Activated CD4-positive, alpha-beta T cell treated with anti-CD3 and anti-CD28 coated beads for 4 hours (primary cell): ENCODE data around the gene KIF19.

ENCODE experiments used
- DNase-seq, 2 donors: peaks; one replicate each; pipeline ENCODE4 v3.0.0-alpha.2; 2020

Gene KIF19

DNA sequence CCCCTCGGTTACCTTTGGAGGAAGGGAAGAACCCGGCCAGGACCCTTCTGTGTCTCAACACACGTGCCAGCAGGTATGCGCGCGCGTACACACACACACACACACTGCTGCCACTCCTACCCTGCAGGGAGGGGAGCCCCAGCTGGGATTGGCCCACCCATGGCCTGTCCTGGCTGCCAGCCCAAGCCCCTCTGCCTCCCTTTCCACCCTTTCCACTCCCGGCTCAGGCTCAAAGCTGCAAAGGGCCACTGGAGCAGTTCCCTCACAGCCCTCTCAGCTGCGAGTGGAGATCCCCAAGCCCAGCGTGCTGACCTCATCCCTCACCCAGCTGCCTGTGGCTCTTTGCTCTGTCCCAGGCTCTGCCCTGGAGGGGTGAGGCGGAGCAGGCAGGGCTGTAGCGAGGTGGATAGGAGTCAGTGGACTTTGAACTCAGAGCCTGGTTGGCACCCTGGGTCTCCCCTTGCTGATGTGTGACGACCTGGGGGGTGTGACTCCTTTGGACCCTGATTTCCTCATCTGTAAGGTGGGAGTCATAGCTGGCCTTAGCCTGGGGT, 14.5 kb downstream of the KIF19 start:
- DNase-seq = no peak

DNA sequence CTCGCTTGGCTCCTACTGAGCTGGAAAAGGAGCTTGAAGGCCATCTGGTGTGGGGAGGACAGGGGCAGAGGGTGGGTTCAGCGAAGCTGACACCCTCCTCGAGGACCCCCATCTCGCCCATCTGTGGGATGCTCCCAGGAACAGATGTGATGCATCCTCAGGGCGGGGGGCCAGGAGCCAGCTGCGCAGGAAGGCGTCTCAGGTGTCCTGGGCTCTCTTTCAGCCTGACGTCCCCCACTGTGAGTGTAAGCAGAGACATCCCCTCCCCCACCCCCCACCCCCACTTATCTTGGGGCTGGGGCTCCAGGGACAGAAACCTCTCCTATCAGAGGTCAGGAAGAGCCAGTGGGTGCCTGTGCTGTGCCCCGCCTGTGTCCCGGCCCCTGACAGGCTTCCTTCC, 16.2 kb downstream of the KIF19 start:
- no peak for DNase-seq

DNA sequence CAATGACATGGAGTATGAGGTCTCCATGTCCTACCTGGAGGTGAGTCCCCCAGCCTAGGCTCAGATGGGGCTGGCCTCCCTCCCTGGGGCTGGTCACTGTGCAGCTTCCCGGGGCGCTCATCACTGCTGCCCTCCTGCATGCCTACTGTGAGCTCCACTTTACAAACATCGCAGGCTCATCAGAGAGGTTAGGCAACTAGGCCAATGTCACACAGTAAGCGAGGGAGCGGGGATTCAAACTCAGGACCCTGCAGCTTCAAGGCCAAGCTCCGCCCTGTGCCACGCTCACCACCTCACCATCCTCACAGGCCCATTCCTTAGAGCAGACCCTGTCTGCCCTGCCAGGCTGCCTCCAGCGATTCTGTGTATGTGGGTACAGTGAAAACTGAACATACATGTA, 17.1 kb downstream of the KIF19 start:
- no peak for DNase-seq

DNA sequence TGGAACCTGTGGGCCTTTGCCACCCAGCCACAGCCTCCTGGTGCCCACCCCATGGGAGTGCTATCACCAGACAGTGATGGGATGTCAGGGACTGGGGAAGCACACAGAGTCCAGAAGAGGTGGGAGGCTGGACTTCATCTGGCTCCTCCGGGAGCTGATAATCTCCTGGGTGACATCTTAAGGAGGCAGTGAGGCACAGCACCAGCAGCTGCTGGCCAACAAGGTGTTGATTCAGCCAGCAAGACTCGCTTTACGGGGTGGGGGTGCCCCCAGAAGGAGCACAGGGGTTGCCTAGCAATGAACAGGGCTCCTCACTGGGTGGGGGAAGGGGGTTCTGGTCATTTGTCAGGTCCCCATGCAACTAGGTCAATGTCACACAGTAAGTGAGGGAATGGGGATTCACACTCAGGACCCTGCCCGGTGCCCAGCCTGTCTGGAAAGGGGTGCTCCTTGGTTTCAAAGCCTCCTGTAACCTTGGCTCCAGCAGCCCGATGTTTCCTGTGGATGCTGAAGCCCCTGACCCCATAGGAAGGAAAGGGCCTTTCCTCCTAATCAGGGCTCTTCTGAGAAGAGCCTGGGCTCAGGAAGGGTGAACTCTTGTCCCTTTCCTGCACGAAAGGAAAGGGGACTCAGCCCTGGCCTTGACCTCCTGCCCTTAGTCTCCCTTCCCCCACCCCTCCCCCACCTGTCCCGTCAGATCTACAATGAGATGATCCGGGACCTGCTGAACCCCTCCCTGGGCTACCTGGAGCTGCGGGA, 17.7 kb downstream of the KIF19 start:
- DNase-seq = no peak

DNA sequence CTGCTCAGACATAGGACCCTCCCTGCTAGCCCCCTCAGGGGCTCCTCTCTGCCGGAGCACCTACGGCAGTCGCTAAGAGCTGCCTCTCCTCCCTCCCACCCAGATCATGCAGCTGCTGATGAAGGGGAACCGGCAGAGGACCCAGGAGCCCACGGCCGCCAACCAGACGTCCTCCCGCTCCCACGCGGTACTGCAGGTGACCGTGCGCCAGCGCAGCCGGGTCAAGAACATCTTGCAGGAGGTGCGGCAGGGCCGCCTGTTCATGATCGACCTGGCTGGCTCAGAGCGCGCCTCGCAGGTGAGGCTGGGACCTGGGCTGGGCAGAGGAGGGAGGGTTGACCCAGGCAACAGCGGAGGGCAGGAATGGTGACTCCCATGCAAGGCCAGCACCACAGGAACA, 18.6 kb downstream of the KIF19 start:
- DNase-seq = no peak

DNA sequence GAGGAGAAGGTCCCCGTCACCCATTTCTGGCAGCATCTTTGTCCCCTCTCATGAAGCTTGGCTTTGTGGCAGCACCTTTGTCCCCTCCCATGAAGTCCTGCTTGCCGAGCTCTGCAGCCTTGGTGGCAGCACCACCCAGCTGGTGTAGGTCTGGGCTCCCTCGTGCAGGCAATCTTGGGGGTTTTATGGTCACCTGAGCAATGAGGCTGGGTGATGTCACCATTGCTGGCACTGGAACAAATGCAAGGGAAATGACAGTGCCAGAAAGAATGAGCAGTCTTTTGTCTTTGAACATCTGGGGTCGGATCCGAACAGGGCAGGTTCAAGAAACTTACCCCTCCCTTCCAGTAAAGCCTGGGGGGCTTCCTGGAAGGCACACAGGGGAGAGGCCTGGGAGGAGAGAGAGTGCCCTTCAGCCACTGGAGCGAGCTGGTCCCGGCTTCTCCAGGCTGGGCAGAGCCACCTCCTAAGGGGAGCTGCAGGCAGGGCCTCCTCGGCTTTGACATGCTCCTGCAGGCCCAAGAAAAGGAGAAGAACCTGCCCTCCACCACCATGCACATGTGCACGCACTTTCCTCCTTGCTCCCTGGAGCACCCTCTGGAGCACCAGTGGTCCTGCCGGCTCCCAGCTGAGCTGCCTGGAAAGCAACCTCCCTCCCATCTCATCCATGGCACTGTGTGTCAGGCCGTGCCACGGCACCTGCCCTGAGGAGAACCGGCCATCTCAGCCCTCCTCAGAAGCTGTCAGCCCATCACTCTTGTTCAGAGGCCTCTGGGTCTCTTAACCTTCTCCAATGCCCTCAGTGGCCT, 19.6 kb downstream of the KIF19 start:
- DNase-seq = no peak

DNA sequence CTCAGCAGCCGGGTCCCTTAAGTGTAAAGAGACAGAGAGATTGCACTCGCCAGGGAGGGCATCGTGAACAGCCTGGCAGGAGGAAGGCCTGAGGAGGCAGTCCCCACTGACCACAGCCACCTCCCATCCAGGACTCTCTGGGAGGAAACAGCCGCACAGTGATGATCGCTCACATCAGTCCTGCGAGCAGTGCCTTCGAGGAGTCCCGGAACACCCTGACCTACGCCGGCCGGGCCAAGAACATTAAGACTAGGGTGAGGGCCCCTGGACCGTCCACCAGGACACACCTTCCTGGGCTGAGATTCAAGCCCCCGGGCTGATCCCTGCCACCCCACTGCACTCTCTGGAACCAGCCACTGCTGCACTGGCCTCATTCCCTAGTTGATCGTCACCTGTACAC, 21.6 kb downstream of the KIF19 start:
- no peak for DNase-seq

DNA sequence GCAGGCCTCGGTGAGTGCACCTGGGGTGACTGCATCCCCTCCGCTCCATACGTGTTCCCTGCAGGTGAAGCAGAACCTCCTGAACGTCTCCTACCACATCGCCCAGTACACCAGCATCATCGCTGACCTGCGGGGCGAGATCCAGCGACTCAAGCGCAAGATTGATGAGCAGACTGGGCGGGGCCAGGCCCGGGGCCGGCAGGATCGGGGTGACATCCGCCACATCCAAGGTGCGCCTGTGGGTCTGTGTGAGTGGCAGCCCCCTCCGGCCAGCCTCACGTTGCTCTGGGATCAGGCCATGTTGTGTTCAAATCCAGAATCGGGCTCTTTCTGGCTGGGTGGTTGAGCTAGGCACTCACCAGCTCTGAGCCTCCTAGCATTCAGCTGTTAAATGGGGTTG, 23.1 kb downstream of the KIF19 start:
- no peak for DNase-seq

DNA sequence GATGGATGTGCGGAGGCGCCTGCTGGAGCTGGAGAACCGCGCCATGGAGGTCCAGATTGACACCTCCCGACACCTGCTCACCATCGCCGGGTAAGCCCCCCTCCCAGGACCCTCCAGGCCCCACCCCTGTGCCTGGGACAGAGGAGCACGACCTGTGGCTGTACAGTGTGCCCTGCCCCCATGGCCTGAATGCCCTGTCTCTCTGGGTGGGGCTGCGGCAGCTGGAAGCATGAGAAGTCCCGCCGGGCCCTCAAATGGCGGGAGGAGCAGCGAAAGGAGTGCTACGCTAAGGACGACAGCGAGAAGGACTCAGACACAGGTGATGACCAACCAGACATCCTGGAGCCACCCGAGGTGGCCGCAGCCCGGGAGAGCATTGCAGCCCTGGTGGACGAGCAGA, 24.5 kb downstream of the KIF19 start:
- no peak for DNase-seq

DNA sequence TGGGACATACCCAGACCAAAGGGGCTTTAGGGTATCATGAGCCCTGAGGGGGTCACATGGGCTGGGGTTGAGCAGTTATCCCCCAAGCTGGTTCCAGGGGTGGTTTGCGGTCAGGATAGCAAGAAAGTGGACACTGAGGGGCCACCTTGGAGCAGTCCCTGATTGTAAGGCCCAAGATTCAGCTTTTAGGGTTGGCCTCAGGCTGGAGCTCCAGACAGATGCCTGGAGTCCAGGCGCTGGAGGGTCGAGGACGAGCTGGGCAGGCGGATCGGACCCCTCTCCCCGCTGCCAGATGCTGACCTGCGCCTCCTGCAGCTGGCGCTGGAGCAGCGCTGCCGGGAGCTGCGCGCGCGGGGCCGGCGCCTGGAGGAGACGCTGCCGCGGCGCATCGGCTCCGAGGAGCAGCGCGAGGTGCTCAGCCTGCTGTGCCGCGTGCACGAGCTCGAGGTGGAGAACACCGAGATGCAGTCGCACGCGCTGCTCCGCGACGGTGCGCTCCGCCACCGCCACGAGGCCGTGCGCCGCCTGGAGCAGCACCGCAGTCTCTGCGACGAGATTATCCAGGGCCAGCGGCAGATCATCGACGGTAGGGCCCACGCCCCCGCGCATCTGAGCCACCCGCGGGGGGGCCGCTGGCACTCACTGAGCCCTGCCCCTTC, 25.7 kb downstream of the KIF19 start:
- DNase-seq = no peak

DNA sequence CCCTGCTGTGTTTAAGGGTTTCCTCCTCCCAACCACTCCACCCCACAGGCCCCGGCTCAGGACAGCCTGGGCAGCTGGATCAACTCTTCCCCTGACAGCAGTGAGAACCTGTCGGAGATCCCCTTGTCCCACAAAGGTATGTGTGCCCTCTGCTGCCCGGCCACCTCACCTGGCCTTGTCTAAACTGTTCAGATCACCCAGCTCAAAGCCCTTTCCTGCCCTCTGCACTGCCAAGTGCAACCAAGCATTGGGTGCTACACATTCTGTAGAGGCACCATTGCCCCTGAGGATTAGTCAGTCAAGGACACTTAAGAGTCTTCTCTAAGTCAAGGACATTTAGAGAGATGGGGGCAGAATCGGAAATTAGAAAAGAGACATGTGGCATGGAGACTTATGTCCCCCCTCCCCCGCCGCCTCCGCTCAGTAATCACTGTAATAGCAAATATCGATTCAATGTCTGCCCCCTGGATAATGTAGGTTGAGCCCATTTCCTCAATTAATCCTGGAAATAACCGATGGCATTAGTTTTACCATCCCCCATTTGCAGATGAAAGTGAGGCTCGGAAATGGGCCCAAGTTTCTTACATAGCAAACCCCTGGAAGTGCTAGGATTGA, 27.5 kb downstream of the KIF19 start:
- DNase-seq = no peak

DNA sequence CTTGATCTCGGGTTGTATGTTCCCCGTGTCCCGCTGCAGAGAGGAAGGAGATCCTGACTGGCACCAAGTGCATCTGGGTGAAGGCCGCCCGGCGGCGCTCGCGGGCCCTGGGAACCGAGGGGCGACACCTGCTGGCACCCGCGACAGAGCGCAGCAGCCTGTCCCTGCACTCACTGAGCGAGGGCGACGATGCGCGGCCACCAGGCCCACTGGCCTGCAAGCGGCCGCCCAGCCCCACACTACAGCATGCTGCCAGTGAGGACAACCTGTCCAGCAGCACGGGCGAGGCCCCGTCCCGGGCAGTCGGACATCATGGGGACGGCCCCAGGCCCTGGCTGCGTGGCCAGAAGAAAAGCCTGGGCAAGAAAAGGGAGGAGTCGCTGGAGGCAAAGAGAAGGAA, 28.1 kb downstream of the KIF19 start:
- peak in 1 of 2 donors; percentile 19 for DNase-seq

DNA sequence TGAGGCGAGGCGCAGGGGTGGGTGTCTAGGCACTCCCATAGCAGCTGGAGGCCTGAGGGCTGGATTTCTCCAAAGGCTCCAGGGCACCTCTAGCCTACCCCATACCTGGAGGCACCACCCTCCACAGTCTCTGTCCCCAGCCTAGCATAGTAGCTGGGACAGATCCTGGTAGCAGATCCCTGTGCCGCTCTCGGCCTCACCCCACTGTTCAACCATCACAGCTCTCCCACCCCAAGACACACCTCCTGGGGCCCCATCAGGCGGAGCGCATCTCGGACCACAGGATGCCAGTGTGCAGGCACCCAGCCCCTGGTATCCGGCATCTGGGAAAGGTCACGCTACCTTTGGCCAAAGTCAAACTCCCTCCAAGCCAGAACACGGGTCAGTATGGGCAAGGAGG, 28.5 kb downstream of the KIF19 start:
- no peak for DNase-seq

DNA sequence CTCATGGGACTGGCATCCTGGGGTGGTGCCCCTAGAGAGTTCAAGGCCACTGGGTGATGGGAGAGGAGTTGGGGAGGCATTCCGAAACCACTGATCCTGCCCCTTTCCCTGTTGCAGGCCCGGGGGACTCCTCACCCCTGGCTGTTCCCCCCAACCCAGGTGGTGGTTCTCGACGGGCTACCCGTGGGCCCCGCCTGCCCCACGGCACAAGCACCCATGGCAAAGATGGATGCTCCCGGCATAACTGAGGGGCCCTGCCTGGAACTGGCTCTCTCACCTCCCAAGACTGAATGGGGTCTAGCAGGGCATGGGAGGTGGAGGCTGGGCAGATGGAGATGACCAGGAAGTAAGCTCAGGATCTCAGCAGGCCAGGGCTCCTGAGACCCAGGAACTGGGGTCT, 29.0 kb downstream of the KIF19 start:
- no peak for DNase-seq

DNA sequence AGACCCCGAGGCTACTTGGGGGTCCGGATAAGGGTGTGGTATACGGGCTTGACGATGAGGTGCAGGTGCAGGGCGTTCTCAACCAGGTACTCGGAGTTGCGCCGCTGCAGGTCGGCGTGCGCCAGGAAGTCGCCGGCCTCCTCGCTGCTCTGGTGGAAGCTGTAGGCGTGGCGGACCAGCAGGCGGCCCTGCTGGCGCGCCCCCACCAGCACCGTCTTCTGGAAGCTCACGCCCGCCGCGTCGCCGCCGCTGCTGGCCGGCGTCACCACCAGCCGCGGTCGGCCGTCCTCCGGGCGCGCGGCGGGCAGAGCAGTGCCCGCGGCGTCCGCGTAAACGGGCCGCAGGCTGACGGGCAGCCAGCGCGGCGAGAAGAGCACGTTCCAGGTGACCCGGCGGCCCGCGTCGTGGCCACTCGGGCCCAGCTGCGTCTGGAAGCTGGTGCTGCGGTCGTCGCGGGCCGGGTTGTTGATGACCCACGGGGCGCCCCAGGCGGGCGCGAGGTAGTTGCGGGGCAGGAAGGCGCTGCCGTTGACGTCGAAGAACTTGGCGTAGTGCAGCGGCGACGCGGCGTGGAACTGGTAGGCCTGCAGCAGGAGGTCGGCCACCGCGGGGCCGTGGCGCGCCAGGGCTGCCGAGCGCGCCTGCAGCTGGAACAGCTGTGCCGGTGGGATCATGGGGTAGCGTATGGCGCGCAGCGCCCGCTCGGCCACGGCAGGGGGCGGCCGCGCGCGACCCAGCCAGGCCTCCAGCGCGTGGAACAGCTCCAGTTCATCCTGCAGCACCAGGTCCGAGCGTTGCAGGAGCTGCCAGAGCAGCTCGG, 30.8 kb downstream of the KIF19 start:
- no peak for DNase-seq

DNA sequence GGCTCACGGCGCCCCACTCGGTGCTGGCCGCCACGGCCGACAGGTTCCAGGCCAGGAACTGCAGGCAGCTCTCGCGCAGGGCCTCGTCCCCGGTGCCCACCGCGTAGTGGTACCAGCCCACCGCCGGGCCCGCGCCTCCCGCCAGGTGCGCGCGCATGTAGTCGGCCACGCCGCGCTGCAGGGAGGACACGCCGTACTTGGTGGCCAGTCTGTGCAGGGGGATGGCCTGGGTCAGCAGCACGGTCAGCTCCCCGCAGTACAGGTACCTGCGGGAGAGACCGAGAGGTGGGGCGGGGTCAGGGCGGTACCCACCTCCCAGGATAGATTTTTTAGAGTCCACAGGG, 31.4 kb downstream of the KIF19 start:
- no peak for DNase-seq

DNA sequence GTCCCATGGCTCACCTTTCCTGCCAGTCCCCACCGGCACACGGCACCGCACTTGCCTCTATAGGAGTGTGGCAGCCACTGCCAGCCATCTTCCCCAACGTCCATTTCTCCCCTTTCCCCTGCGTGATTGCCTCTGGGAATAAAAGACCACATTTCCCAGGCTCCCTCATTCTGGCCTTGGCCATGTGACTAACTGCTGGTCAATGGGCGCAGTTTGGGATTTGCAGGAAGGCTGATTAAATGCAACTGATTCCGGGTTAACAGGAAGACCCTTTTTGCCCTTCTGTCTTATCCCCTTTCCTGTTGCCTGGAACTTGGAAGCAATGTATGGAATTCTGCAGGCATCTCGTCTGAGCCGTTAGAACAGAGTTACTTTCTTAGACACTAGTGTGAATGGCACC, 32.7 kb downstream of the KIF19 start:
- DNase-seq = no peak

DNA sequence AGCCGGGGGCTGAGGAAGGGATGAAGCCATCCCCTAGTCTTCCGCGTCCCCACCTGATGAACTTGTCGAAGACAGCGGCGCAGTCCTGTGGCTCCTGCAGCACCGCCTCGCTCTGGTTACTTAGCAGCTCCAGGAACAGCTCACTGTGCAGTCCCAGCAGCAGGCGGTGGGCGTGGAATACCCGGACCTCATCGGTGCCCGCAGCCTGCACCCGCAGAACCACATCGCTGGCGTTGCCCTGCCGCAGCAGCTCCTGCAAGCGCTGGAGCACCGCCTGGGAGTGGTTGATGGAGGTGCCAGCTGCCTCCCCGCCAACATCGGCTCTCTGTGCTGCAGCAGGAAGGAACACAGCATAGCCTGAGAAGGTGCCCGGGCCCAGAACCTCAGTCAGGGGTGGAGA, 33.9 kb downstream of the KIF19 start:
- no peak for DNase-seq

DNA sequence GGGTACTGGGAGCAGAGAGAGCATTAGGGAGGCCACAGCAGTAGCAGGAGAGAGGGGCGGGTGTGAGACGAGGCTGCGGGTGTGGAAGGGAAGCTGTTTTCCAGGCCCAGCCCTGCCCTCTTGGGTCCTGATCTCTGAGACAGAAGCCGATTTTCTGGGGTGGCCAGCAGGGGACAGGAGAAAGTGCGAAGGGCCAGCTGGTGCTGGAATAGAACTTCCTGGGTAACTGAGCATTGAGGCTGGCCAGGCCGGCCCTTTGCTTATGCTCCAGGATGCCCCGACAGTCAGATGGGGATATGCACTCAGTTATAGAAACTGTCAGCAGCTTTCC, 34.8 kb downstream of the KIF19 start:
- no peak for DNase-seq

DNA sequence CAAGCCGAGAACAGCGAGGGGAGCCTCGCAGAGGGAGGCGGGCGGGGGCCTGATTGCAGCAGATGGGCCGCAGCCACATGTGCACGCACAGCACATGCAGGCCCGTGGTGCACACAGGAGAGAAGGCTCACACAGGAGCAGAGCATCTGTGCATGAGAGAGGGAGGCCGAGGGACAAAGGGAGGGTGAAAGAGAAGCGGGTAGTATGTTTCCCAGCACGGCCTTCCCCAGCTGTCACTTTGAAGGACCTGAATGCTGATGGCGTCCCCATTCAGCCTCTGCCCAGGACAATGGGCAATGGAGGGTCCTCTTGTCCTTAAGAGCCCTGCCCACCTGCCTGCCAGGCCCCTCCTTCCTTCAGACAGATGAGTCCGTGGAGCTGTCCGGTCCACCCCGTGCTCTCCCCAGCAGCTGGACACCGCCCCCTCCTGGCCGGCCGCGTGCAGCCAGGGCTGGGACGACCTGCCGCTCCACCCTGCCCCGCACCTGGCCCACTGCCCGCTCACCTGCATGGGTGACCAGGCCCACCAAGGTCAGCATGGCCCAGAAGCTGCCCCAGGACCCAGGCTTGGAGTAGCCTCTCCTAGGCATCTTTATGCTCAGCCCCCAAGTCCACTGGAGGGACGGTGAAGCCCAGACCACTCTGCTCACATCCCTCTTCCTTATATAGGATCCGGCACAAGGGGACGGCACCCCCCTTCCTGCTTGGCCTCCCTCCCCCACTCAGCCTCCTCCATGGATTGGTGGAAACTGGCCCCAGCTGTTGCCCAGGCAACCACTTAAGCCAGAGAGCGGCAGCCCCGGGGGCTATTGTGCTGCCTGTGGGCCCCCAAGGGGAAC, 35.4 kb downstream of the KIF19 start, which contains the start of gene BTBD17:
Gene BTBD17, minus strand, starts transcription at position 639 of the 839 bp plus-strand sequence. Its CDS starts 49 bp downstream, at position 590.
- peak in 1 of 2 donors; percentile 32 for DNase-seq

DNA sequence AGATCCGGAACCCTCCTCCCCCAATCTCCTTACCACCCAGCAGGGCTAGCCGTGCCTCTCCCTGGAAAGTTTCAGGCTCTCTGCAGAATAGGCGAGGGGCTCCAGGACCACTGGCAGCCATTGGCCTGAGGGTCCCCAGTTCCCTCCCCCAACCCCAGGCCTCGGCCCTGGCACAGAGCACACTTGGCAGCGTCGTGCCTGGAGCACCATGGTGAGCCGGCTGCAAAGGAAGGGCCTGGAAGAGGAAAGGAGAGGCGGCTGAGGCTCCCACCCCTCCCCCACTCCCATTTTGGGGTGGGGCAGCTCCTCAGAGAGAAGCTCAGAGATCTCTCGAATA, 36.0 kb downstream of the KIF19 start:
- no peak for DNase-seq
